ENCODE results near the gene KCNQ4.

The KCNQ4 gene

GRCh38 chr1:40797668-40798010 is 14.1 kb downstream of the KCNQ4 start:
- no peak for ATAC-seq (ENCODE audit: insufficient read depth, low read depth)
- no peak overlapping the region for H3K4me2 ChIP-seq (ENCODE audit: insufficient read depth, low read length)

GRCh38 chr1:40798366-40799281 is 15.0 kb downstream of the KCNQ4 start:
- TF ChIP-seq EZH2 (IDR thresholded peaks at IDR 0.05; ENCODE audit: borderline replicate concordance, low read depth, low read length, severe bottlenecking) (no peak), CTCF (IDR thresholded peaks at IDR 0.05; ENCODE audit: borderline replicate concordance, extremely low read depth, low read length, poor library complexity, severe bottlenecking) (no peak)
- Histone ChIP-seq H3K9me3 (ENCODE audit: insufficient read depth, low read length, severe bottlenecking) (no peaks in the 10 kb centered on the region), H3K79me2 (ENCODE audit: insufficient read depth, low read length) (no peaks in the 10 kb centered on the region), H3K27me3 (ENCODE audit: insufficient read depth, low read length, poor library complexity) (no peaks in the 10 kb centered on the region), H3K4me3 (ENCODE audit: low read depth in 1 of 2, low read length in 2 of 2) (no peak overlapping the region), H3K4me1 (ENCODE audit: insufficient read depth, low read length) (peaks cover 21% of the 10 kb centered on the region), H3K36me3 (ENCODE audit: insufficient read depth, low read length) (no peaks in the 10 kb centered on the region), H4K20me1 (ENCODE audit: insufficient read depth, low read length) (peaks cover 6% of the 10 kb centered on the region; the same call in 1 of the 2 replicates), H2AFZ (ENCODE audit: low read depth, low read length) (no peak overlapping the region), H3K9ac (ENCODE audit: low read depth, low read length) (no peak overlapping the region), H3K4me2 (ENCODE audit: insufficient read depth, low read length) (no peak overlapping the region), H3K27ac (ENCODE audit: low read length) (no peak overlapping the region)
- no peak for ATAC-seq (ENCODE audit: insufficient read depth, low read depth)
- DNase-seq, result no peak

More at GRCh38 chr1:40797668-40798010, 14.1 kb downstream of the KCNQ4 start:
- H4K20me1 ChIP-seq (ENCODE audit: insufficient read depth, low read length), result peaks cover 2% of the 10 kb centered on the region; the same call in 1 of the 2 replicates
- no peak overlapping the region for H2AFZ ChIP-seq (ENCODE audit: low read depth, low read length)
- no peak overlapping the region for H3K9ac ChIP-seq (ENCODE audit: low read depth, low read length)
- no peaks in the 10 kb centered on the region for H3K36me3 ChIP-seq (ENCODE audit: insufficient read depth, low read length)
- H3K4me1 ChIP-seq (ENCODE audit: insufficient read depth, low read length), result peaks cover 20% of the 10 kb centered on the region
- H3K9me3 ChIP-seq (ENCODE audit: insufficient read depth, low read length, severe bottlenecking), result no peaks in the 10 kb centered on the region
- DNase-seq, result no peak
- H3K4me3 ChIP-seq (ENCODE audit: low read depth in 1 of 2, low read length in 2 of 2), result no peak overlapping the region
- no peak overlapping the region for H3K27ac ChIP-seq (ENCODE audit: low read length)
- TF ChIP-seq CTCF (IDR thresholded peaks at IDR 0.05; ENCODE audit: borderline replicate concordance, extremely low read depth, low read length, poor library complexity, severe bottlenecking) (no peak), EZH2 (IDR thresholded peaks at IDR 0.05; ENCODE audit: borderline replicate concordance, low read depth, low read length, severe bottlenecking) (no peak)
- no peaks in the 10 kb centered on the region for H3K27me3 ChIP-seq (ENCODE audit: insufficient read depth, low read length, poor library complexity)
- H3K79me2 ChIP-seq (ENCODE audit: insufficient read depth, low read length), result no peaks in the 10 kb centered on the region

DNA sequence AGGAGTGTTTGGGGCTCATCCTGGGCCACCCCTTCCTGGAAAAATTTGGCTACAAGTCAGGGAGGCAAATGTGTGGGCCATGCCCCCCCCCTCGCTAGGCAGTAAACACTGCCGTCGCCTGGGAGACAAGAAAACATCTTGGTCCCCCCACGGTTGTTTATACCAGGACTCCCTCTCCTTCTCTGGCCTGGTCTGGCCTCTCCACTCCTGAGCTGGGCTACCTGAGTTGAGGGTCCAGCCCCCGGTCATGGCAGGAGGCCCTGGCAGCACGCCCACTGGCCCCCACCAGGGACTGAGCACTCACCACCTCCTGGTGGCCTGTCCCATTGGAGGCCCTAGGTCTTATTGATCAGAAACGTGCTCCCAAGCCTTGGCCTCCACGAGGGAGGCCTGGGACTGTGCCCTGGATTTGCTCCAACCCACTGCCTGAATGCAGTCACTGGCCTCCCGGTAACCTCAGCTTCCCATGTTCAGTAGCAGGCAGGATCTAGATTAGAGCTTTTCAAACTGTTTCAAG is 15.8 kb downstream of the KCNQ4 start:
- H3K9ac ChIP-seq (ENCODE audit: low read depth, low read length), result no peak overlapping the region
- no peak for DNase-seq
- H3K27me3 ChIP-seq (ENCODE audit: insufficient read depth, low read length, poor library complexity), result no peaks in the 10 kb centered on the region
- H3K4me2 ChIP-seq (ENCODE audit: insufficient read depth, low read length), result no peak overlapping the region
- H2AFZ ChIP-seq (ENCODE audit: low read depth, low read length), result no peak overlapping the region
- TF ChIP-seq CTCF (IDR thresholded peaks at IDR 0.05; ENCODE audit: borderline replicate concordance, extremely low read depth, low read length, poor library complexity, severe bottlenecking) (no peak), EZH2 (IDR thresholded peaks at IDR 0.05; ENCODE audit: borderline replicate concordance, low read depth, low read length, severe bottlenecking) (no peak)
- H3K79me2 ChIP-seq (ENCODE audit: insufficient read depth, low read length), result no peaks in the 10 kb centered on the region
- no peak overlapping the region for H3K4me3 ChIP-seq (ENCODE audit: low read depth in 1 of 2, low read length in 2 of 2)
- H3K27ac ChIP-seq (ENCODE audit: low read length), result no peak overlapping the region
- H4K20me1 ChIP-seq (ENCODE audit: insufficient read depth, low read length), result peaks cover 6% of the 10 kb centered on the region; the same call in 1 of the 2 replicates
- no peak for ATAC-seq (ENCODE audit: insufficient read depth, low read depth)
- peaks cover 21% of the 10 kb centered on the region for H3K4me1 ChIP-seq (ENCODE audit: insufficient read depth, low read length)
- no peaks in the 10 kb centered on the region for H3K9me3 ChIP-seq (ENCODE audit: insufficient read depth, low read length, severe bottlenecking)
- no peaks in the 10 kb centered on the region for H3K36me3 ChIP-seq (ENCODE audit: insufficient read depth, low read length)

Data from DND-41 (cell line).